ENCODE data around the gene PLEKHG7. TPM values are rescaled to one million over a fixed set of nuclear protein-coding genes. Genes with fewer than 3 reads are reported as not detected.

The PLEKHG7 gene
- total and polyA plus RNA-seq, 2 experiments from 2014 or later = not detected

DNA sequence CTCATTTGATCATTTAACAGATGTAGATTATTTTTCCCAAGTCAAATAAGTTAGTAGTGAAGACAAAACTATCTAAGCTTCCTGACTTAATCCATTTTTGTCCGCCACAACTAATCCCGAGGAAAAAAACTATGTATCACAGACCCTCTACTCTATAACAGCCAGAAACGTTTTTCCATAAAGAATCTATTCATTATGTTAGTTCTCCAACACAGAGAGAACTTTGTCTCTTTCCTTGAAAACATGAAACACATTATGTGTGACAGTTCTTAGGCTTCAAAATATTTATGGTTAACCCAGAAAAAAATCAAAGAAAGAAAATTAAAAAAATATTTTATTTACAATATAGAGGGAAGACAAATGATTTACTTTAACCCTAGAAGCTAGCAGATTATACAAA is 100.1 kb downstream of the PLEKHG7 start:
- DNase-seq (ENCODE audit: low spot score) = no peak
- Histone ChIP-seq H2AFZ (no peak overlapping the region), H3K4me1 (ENCODE audit: insufficient read depth) (no peaks in the 10 kb centered on the region), H3K27ac (ENCODE audit: low read depth) (no peak overlapping the region), H3K4me2 (no peak overlapping the region), H3K36me3 (ENCODE audit: insufficient read depth) (peaks cover under 1% of the 10 kb centered on the region; the same call in 1 of the 2 replicates), H3K9me2 (ENCODE audit: insufficient read depth) (no peaks in the 10 kb centered on the region; the same call in 1 of the 2 replicates), H3F3A (replicated peaks; ENCODE audit: low read depth) (no peaks in the 10 kb centered on the region), H3K79me2 (replicated peaks; ENCODE audit: insufficient read depth) (no peaks in the 10 kb centered on the region), H4K20me1 (replicated peaks; ENCODE audit: insufficient read depth) (no peaks in the 10 kb centered on the region), H3K27me3 (ENCODE audit: insufficient read depth) (no peaks in the 10 kb centered on the region), H3K4me3 (no peak overlapping the region)
- no peak for ATAC-seq
- TF ChIP-seq ZNF114 (CRISPR knock-in tag; IDR thresholded peaks at IDR 0.05) (no peak), EZH2phosphoT487 (IDR thresholded peaks at IDR 0.05; ENCODE audit: unreplicated experiment) (no peak), CREB1 (CRISPR knock-in tag; IDR thresholded peaks at IDR 0.05; ENCODE audit: low read depth) (no peak), ZNF331 (CRISPR knock-in tag; IDR thresholded peaks at IDR 0.05; ENCODE audit: low read depth) (no peak), POLR2AphosphoS5 (IDR thresholded peaks at IDR 0.05; ENCODE audit: low read depth) (no peak), NANOG (IDR thresholded peaks at IDR 0.05; ENCODE audit: borderline replicate concordance) (no peak), JUNB (IDR thresholded peaks at IDR 0.05; ENCODE audit: unreplicated experiment) (no peak), STAT1 (IDR thresholded peaks at IDR 0.05; ENCODE audit: unreplicated experiment) (no peak), EZH2 (IDR thresholded peaks at IDR 0.05; ENCODE audit: low read depth, unreplicated experiment) (no peak)
- TF ChIP-seq, protein P1, sequence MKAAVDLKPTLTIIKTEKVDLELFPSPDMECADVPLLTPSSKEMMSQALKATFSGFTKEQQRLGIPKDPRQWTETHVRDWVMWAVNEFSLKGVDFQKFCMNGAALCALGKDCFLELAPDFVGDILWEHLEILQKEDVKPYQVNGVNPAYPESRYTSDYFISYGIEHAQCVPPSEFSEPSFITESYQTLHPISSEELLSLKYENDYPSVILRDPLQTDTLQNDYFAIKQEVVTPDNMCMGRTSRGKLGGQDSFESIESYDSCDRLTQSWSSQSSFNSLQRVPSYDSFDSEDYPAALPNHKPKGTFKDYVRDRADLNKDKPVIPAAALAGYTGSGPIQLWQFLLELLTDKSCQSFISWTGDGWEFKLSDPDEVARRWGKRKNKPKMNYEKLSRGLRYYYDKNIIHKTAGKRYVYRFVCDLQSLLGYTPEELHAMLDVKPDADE (IDR thresholded peaks at IDR 0.05) = no peak
- TF ChIP-seq, protein P2, sequence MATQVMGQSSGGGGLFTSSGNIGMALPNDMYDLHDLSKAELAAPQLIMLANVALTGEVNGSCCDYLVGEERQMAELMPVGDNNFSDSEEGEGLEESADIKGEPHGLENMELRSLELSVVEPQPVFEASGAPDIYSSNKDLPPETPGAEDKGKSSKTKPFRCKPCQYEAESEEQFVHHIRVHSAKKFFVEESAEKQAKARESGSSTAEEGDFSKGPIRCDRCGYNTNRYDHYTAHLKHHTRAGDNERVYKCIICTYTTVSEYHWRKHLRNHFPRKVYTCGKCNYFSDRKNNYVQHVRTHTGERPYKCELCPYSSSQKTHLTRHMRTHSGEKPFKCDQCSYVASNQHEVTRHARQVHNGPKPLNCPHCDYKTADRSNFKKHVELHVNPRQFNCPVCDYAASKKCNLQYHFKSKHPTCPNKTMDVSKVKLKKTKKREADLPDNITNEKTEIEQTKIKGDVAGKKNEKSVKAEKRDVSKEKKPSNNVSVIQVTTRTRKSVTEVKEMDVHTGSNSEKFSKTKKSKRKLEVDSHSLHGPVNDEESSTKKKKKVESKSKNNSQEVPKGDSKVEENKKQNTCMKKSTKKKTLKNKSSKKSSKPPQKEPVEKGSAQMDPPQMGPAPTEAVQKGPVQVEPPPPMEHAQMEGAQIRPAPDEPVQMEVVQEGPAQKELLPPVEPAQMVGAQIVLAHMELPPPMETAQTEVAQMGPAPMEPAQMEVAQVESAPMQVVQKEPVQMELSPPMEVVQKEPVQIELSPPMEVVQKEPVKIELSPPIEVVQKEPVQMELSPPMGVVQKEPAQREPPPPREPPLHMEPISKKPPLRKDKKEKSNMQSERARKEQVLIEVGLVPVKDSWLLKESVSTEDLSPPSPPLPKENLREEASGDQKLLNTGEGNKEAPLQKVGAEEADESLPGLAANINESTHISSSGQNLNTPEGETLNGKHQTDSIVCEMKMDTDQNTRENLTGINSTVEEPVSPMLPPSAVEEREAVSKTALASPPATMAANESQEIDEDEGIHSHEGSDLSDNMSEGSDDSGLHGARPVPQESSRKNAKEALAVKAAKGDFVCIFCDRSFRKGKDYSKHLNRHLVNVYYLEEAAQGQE (IDR thresholded peaks at IDR 0.05; ENCODE audit: unreplicated experiment) = no peak
- TF ChIP-seq, protein P3, sequence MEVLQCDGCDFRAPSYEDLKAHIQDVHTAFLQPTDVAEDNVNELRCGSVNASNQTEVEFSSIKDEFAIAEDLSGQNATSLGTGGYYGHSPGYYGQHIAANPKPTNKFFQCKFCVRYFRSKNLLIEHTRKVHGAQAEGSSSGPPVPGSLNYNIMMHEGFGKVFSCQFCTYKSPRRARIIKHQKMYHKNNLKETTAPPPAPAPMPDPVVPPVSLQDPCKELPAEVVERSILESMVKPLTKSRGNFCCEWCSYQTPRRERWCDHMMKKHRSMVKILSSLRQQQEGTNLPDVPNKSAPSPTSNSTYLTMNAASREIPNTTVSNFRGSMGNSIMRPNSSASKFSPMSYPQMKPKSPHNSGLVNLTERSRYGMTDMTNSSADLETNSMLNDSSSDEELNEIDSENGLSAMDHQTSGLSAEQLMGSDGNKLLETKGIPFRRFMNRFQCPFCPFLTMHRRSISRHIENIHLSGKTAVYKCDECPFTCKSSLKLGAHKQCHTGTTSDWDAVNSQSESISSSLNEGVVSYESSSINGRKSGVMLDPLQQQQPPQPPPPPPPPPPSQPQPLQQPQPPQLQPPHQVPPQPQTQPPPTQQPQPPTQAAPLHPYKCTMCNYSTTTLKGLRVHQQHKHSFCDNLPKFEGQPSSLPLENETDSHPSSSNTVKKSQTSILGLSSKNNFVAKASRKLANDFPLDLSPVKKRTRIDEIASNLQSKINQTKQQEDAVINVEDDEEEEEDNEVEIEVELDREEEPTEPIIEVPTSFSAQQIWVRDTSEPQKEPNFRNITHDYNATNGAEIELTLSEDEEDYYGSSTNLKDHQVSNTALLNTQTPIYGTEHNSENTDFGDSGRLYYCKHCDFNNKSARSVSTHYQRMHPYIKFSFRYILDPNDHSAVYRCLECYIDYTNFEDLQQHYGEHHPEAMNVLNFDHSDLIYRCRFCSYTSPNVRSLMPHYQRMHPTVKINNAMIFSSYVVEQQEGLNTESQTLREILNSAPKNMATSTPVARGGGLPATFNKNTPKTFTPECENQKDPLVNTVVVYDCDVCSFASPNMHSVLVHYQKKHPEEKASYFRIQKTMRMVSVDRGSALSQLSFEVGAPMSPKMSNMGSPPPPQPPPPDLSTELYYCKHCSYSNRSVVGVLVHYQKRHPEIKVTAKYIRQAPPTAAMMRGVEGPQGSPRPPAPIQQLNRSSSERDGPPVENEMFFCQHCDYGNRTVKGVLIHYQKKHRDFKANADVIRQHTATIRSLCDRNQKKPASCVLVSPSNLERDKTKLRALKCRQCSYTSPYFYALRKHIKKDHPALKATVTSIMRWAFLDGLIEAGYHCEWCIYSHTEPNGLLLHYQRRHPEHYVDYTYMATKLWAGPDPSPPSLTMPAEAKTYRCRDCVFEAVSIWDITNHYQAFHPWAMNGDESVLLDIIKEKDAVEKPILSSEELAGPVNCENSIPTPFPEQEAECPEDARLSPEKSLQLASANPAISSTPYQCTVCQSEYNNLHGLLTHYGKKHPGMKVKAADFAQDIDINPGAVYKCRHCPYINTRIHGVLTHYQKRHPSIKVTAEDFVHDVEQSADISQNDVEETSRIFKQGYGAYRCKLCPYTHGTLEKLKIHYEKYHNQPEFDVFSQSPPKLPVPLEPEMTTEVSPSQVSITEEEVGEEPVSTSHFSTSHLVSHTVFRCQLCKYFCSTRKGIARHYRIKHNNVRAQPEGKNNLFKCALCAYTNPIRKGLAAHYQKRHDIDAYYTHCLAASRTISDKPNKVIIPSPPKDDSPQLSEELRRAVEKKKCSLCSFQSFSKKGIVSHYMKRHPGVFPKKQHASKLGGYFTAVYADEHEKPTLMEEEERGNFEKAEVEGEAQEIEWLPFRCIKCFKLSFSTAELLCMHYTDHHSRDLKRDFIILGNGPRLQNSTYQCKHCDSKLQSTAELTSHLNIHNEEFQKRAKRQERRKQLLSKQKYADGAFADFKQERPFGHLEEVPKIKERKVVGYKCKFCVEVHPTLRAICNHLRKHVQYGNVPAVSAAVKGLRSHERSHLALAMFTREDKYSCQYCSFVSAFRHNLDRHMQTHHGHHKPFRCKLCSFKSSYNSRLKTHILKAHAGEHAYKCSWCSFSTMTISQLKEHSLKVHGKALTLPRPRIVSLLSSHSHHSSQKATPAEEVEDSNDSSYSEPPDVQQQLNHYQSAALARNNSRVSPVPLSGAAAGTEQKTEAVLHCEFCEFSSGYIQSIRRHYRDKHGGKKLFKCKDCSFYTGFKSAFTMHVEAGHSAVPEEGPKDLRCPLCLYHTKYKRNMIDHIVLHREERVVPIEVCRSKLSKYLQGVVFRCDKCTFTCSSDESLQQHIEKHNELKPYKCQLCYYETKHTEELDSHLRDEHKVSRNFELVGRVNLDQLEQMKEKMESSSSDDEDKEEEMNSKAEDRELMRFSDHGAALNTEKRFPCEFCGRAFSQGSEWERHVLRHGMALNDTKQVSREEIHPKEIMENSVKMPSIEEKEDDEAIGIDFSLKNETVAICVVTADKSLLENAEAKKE (CRISPR knock-in tag; IDR thresholded peaks at IDR 0.05) = no peak
- TF ChIP-seq, protein P4, sequence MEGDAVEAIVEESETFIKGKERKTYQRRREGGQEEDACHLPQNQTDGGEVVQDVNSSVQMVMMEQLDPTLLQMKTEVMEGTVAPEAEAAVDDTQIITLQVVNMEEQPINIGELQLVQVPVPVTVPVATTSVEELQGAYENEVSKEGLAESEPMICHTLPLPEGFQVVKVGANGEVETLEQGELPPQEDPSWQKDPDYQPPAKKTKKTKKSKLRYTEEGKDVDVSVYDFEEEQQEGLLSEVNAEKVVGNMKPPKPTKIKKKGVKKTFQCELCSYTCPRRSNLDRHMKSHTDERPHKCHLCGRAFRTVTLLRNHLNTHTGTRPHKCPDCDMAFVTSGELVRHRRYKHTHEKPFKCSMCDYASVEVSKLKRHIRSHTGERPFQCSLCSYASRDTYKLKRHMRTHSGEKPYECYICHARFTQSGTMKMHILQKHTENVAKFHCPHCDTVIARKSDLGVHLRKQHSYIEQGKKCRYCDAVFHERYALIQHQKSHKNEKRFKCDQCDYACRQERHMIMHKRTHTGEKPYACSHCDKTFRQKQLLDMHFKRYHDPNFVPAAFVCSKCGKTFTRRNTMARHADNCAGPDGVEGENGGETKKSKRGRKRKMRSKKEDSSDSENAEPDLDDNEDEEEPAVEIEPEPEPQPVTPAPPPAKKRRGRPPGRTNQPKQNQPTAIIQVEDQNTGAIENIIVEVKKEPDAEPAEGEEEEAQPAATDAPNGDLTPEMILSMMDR (conservative IDR thresholded peaks at IDR 0.05; ENCODE audit: low read depth in 2 of 2) = no peak
- H3K9me3 Mint-ChIP-seq = no peaks in the 10 kb centered on the region
- H3K4me1 Mint-ChIP-seq = no peaks in the 10 kb centered on the region
- peaks cover 5% of the 10 kb centered on the region for H3K36me3 Mint-ChIP-seq (ENCODE audit: low read depth)
- H3K4me3 Mint-ChIP-seq = no peak overlapping the region
- no peak overlapping the region for H3K27ac Mint-ChIP-seq
- H3K27me3 Mint-ChIP-seq (ENCODE audit: insufficient read depth, low read depth, poor library complexity) = no peaks in the 10 kb centered on the region
